Measurements from ENCODE around the gene KIF4A. TPM values are rescaled to one million over a fixed set of nuclear protein-coding genes. Genes with fewer than 3 reads are reported as not detected.

The KIF4A gene
- total RNA-seq, 1 donor from 2014 or later = 0.38 TPM

DNA sequence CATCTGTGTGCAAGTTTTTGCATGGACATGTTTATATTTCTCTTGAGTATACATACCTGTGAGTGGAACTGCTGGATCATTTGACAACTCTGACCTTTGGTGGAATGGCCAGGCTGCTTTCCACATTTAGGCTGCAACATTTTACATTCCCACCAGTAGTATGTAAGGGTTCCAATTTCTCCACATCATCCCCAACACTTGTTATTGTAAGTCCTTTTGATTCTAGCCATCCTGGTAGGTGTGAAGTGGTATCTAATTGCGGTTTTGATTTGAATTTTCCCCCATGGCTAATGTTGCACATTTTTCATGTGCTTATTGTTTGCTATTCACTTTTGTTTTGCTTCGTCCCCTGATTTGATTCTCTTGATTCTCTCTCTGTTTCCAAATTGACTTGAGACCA is 171.1 kb downstream of the KIF4A start:
- intact Hi-C loops (cut with DNase I) = no loop called here
- no peak for DNase-seq (ENCODE audit: low spot score)

DNA sequence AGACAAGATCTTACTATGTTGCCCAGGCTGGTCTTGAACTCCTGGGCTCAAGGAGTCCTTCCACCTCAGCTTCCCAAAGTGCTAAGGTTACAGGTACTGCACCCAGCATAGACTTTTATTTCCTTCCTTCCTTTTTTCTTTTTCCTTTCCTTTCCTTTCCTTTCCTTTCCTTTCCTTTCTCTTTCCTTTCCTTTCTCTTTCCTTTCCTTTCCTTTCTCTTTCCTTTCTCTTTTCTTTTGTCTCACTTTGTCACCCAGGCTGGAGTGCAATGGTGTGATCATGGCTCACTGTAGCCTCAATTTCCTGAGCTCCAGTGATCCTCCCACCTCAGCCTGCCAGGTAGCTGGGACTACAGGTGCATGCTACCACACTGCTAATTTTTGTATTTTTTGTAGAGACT is 174.1 kb downstream of the KIF4A start:
- intact Hi-C loops (cut with DNase I) = no loop called here
- DNase-seq (ENCODE audit: low spot score) = no peak

GRCh38 chrX:70466968-70467367 is 177.1 kb downstream of the KIF4A start:
- intact Hi-C loops (cut with DNase I) = no loop called here
- no peak for DNase-seq (ENCODE audit: low spot score)

DNA sequence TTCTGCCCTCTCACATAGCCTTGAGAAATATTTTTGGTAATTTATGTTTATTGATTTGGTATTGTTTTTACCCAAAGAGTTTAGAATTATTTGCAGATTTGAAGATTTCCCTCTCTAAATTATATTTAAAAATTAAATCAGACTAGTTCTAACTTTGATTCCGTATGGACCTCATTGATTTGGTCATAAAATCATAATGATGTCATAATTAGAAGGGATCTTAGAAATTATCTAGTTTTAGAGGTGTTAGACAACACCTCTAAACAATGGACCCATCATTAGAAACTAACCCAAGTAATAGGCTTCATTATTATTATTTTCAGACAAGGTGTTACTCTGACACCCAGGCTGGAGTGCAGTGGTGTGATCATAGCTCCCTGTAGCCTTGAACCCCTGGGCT is 178.8 kb downstream of the KIF4A start:
- no peak for DNase-seq (ENCODE audit: low spot score)
- intact Hi-C loops (cut with DNase I) = no loop called here

Other genes starting within 250 kb of the KIF4A start
- not detected for gene AWAT2, start 240.2 kb upstream of the KIF4A start, total RNA-seq
- not detected for gene OTUD6A, start 227.6 kb upstream of the KIF4A start, total RNA-seq
- gene IGBP1, start 156.7 kb upstream of the KIF4A start, total RNA-seq = 31.2 TPM
- gene DGAT2L6, start 112.6 kb upstream of the KIF4A start, total RNA-seq = not detected
- gene AWAT1, start 55.4 kb upstream of the KIF4A start, total RNA-seq = not detected
- 0.24 TPM for gene P2RY4, start 29.9 kb upstream of the KIF4A start, total RNA-seq
- gene ARR3, start 21.8 kb upstream of the KIF4A start, total RNA-seq = not detected
- not detected for gene RAB41, start 7.9 kb upstream of the KIF4A start, total RNA-seq
- 32.7 TPM for gene PDZD11, start 177 bp upstream of the KIF4A start, total RNA-seq
- not detected for gene GDPD2, start 133.2 kb downstream of the KIF4A start, total RNA-seq
- 10.9 TPM for gene DLG3, start 154.7 kb downstream of the KIF4A start, total RNA-seq

All from cardiac septum (tissue), 1 donor.